D341Med (cell line): Measurements from ENCODE around the gene IGF2R.

Source experiments
- DNase-seq: peaks from one replicate; pipeline ENCODE4 v3.0.0; 2012; ENCODE audit warnings: low spot score

IGF2R gene

DNA sequence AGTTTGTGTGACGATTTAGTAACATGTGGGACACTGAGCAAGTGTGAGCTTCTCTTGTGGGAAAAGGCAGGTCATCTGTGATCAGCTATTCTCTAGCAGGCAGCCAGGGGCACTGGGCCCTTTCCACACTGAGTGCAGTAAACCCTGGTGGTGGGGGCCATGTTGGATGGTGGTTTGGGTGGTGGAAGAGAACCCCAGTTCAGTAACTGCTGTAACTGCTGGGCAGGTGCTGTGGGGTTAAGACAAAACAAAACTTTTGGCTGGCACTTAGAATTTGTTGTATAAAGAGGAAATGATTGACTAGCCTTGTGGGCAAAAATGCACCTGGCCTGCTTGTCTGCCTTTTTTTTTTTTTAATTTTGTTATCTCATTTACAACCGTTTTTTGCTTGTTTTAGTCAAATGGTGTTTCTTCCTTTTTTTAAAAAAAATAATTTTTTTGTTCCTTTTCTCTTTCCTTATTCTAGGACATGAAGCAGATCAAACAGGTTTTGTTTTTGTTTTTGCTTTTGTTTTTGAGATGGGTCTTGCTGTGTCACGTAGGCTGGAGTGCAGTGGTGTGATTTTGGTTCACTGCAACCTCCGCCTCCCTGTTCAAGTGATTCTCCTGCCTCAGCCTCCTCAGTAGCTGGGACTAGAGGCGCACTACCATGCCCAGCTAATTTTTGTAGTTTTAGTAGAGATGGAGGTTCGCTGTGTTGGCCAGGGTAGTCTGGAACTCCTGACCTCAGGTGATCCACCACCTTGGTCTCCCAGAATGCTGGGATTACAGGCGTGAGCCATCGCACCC is 59.8 kb downstream of the IGF2R start:
- DNase-seq, result no peak

DNA sequence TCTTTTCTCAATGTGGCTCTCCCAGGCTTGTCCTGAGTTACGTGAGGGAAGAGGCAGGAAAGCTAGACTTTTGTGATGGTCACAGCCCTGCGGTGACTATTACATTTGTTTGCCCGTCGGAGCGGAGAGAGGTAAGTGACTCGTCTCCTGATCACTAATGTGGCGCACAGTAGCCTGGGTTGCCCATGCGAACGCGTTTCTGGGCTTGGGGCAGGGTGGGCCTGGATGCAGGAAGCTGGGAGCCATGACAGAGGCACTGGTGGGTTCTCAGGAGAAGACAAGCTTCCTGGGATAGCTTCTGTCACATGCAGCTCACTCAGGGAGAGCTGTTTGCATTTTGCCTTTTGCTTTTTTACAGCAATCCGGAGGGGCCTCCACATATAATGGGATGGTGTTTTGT is 60.6 kb downstream of the IGF2R start:
- DNase-seq, result no peak

DNA sequence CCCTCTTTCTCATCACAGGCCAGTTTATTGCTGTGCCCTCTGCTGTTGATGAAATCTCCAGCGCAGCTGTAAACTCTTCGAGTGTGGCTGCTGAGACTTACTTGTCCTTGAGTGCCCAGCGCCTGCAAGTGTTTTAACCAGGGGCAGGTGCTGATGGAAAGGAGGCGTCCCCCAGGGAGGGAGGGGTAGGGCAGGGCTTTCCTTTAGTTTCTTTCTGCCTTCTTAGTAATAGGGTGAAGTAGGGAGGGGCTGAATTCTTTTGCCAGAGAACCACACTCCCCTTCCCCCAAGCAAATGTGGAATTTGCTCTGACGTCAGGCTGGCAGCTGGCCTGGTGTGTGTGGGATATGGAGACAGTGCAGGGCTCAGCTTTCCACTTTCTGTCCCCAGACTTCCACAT is 61.2 kb downstream of the IGF2R start:
- DNase-seq, result no peak

DNA sequence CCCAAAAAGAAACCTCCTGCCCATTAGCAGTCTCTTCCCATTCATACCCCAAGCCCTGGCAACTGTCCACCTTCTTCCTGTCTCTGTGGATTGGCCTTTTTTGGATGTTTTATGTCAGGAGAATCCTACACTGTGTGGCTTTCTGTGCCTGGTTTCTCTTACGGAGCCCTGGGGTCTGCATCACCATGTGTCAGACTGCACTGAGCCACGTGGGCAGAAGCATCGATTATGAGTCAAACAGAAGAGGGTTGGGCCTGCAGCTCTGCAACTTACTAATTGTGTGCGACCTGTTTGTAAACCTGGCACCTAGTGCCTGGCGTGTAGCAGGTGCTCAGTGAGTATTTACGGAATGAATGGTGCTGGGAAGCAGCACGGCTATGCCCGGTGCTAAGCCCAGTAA is 62.6 kb downstream of the IGF2R start:
- no peak for DNase-seq

DNA sequence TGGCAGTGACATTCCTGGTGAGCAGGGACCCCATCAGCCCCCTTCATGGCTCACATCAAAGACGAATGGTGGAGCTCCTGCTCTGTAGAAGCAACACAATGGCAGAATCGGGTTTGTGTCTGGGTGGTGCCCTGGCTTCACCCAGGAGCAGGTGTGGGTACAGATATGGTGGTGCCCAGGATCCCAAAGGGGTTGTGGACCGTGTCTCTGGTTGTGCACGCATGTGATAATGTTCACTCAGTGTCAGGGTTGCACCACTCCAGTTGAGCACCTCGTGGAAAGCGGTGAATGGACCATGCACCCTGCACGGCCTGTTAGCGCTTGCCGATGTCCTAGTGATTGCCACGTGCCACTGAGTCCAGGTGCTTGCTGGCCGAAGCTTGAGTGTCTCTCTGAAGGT is 63.0 kb downstream of the IGF2R start:
- no peak for DNase-seq

DNA sequence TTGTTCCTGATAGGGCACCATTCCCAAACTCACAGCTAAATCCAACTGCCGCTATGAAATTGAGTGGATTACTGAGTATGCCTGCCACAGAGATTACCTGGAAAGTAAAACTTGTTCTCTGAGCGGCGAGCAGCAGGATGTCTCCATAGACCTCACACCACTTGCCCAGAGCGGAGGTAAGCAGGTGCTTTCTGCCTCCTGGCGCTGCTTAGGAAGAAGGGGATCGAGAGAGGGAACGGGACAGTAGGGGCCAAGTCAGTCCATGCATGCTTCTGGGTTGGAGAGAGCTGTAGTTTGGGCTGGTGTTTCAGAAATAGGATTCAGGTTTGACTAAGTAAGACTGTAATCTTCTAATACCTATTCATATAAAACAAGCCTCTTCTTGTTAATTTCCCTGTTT is 63.7 kb downstream of the IGF2R start:
- no peak for DNase-seq

DNA sequence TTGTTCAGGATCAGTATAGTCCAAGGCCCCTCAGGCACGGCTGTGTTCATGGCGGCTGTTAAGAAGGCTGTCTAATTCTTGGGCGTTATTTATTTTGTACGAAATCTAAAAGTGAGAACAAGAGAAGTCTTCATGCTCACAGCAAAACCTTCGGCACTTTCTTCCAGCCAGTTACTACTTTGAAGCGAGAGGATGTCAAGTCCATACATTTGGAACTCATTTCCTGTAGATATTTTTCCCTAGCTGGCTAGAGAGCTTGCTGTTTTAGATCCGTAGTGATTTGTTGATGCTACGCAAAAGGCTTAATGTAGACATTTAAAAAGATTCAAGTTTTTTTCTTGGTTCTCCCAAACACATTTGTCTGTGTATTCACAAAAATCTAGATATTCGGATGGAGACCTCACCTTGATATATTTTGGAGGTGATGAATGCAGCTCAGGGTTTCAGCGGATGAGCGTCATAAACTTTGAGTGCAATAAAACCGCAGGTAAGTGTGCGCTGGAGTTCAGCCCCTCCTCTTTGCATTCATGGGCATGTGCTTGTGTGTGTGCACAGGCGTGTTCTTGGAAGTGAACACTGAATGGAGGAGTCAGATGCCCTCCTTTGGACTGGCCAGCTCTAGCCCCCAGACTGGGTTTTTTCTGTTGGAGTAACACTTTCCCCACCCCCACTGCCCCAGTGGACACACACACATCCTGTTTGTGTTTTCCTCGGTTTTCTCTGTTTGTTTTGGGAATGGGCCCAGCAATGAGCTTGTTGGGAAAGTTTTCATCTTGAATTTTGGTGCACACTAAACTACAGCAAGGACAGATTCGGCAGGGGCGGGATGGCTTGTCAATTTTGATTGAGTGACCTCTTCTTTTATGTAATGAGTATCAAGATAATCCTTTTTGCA is 65.4 kb downstream of the IGF2R start:
- DNase-seq, result no peak

DNA sequence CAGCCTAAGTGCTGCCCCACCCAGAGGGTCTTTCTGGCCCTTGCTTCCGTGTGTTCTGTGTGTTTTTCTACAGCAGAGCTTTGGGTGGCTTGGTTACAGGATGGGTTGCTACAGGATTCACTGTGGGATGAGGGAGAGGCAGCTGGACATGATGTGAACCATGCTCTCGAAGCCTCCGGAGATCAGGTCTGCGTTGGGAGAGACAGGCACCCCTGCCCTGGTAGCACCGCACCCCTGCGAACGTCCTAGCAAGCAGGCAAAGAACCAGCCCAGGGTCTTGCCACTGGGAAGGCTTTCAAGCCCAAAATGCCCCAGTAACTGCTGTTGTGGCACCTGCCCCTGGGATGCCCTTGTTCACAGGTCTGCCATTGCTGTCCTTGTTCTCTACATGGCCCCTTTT is 66.4 kb downstream of the IGF2R start:
- no peak for DNase-seq

DNA sequence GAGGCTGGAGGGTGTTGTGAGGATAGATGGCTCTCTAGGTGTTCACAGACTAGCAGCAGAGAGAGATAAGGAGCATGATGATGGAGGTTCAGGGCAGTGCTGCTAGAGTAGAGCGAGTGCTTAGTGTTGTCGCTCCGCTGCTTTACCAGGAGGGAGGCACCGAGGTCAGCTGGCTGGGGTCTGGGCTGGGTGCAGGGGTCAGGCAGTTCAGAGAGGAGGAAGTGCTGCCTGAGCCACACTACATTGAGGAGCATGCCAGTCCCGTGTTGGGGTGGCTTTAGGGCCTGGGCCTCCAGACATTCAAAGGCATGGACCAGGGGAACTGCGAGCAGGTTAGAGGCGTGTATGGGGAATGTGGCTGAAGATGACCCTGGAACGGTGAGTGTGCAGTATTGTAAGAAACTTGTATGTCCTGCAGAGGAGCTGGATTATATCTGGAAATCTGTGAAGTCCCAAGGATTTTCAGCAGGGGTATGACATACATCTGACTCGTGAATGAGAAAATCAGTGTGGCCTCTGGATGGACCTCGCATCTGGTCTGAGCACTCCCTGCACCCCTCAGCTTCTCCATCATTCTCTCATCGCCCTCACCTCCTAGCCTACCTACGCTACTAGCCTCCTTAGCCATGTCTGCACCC is 66.9 kb downstream of the IGF2R start:
- no peak for DNase-seq

DNA sequence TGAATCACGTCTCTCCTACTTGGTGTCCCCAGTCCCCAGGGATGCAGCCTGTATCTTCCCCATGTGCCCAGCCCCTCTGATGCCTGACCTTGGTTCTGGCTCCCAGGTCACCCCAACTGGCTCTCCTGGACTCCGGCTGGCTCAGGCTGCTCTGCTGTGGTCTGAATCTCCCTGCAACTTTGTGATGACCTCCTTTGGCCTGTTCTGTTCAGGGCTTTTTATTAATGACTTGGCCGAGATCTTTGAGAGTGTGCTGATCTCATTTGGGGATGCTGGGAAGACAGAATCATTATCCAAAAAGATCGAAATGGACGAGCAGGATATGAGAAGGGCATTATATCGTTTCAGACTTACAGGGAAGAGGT is 67.4 kb downstream of the IGF2R start:
- DNase-seq, result no peak

DNA sequence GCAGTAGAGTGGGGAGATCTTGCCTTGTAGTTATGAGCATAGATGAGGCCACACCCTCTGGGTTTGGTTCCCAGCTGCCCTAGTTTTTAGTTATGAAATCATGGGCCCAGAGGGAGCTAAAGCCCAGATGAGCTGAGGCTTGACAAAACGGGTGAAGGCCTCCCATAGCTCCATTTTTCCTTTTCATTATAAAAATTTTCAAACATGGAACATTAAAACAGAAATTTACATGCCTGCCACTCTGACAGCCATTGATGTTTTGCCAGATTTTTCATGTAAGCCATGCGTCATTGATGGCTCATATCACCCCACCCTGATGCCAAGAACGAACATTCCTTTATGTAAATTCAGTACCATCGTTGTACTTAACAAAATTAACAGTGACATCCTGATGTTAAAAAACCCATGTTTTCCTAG is 67.9 kb downstream of the IGF2R start:
- no peak for DNase-seq

DNA sequence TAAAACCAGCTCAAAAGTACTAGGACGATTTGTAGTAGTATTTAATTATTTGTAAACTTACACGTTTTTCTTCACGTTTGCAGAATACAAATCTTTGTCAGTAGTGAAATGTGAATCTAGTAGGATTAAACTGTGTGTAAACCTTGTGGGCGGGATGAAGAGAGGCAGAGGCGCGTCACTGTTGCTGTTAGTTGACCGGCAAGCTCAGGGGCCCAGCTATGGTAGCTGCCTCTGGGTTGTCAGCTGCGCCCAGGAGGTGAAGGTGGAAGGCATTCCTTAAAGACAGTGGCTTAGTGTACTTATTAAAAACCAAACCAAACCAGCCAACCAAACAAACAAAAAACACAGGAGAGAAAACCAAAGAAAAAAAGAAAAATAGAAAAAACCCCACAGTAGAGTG is 69.6 kb downstream of the IGF2R start:
- DNase-seq, result no peak

DNA sequence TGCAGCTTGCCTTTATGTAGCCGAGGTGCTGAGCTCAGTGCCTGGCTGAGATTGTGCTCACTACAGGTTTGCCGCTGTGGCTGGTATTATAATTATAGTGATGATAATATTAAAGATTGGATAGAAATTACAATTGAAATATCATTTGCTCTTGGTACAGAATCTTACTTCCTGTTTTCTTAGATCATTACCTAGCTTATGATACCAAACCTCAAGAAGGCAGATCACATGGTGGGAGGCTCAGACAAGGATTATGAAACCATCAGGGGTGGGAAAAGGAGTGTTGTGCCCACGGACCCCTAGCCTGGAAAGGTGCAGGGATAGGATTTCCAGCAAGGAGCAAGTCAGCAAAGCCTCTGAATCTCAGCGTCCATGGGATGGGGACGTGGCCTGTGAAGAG is 70.6 kb downstream of the IGF2R start:
- no peak for DNase-seq

DNA sequence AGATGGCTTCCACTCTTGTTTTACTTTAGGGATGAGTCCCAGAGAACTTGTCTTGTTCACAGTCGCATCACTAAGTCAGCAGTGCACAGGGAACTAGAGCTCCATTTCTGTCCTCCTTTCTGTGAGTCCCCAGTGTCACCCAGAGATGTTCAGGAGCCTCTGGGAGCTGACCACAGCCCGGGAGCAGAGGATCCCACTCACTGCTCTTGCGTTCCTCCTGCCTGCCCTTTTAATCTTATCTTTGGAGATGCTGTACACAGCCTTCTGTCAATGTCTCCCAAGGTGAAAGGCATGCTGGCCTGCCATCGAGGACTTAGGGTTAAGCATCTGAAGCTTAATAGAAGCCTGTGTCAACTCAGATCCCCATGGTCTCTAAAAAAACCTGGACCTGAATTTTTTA is 71.2 kb downstream of the IGF2R start:
- no peak for DNase-seq

DNA sequence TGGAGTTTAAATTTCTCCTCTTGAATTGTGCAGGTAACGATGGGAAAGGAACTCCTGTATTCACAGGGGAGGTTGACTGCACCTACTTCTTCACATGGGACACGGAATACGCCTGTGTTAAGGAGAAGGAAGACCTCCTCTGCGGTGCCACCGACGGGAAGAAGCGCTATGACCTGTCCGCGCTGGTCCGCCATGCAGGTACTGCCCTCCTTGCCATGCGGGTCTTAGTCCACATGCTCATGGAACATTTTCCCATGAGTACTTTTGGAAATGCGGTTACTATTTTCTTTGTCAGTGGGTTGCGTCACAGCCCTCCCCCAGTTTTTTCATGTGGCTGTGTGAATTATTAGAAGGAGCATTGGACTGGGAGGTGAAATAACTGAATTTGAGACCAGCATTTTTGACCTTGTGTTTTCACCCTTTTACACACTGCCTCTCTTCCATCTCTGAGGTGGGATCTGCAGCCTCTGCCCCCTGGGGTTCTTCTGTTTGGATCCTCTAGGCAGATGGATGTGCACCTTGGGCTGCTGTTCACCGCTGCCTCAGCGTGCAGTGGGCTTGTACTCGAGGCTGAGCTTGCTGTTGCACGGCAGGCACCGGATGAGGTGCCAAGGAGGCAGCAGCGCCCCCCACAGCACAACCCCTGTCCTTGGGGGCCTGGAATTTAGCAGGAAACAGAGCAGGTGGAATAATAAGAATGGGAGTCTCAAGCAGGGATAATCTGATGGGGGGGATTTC is 71.8 kb downstream of the IGF2R start:
- no peak for DNase-seq

DNA sequence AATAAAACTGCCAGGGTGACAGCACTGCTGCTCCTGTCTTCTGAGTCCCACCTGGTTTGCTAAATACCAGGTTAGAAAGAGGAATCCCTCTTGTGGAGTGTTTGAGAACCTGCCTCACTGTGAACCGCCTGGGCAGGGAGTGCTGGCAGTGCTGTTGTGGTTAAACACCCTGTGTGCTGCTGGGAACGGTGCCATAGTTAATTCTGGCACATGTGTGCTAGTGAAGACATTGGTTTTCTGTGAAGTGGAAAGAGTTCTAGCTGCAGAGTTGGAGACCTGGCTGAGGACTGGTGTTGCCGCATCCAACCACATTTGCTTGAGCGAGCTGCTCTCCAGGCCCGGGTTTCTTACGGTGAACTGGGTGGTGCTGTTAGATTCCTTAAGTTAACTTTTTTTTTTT is 72.7 kb downstream of the IGF2R start:
- no peak for DNase-seq

DNA sequence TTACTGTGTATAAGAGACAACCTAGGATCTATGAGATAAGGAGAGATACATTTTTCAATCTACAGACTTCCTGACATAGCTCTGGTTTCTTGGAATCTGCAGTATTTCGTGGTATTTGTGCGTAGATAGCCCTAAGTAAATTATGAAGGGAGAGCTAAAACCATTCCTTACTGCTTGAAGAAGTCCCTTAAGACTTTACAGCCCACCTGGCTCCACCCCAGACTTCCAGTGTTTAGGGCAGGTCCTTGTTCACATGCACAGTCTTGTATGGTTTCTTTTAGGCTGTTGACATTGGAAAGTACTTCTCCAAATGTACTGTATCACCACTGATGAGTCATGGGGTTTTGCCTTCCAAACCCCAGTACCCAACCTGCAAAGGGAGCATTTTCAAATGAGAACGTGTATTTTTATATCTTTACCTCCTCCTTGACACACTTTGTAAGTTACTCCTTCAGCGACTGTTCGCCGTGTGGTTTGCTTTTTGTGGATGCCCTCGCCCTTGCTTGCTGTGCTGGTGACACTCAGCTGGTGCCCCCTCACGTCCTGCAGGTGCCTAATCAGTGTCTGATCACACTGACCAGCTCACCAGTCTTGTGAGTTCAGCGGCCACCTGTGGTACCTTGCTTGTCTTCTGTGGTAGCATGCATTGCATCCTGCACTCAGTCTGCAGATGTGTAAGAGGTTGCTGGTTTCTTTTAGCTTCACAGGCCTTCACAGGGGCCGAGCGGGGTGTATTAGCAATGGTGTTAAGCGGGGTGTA is 73.3 kb downstream of the IGF2R start:
- DNase-seq, result no peak

DNA sequence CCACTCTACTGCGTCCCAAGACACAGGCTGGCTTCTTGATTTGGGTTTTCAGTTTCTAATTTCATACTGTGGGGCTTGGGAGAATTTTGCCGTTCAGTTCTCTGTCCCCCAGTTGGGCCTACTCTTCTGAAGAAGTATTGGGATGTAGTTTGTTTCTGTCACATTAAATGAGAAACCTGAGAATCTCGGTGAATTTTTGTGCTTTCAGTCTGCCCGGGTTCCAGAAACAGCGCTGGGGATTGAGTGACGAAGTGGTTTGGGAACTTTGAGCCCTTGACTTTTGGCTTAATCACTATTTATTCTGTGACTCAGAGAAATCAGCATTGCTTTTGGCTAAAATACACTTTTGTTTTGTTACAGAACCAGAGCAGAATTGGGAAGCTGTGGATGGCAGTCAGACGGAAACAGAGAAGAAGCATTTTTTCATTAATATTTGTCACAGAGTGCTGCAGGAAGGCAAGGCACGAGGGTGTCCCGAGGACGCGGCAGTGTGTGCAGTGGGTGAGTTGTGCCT is 74.0 kb downstream of the IGF2R start:
- no peak for DNase-seq

DNA sequence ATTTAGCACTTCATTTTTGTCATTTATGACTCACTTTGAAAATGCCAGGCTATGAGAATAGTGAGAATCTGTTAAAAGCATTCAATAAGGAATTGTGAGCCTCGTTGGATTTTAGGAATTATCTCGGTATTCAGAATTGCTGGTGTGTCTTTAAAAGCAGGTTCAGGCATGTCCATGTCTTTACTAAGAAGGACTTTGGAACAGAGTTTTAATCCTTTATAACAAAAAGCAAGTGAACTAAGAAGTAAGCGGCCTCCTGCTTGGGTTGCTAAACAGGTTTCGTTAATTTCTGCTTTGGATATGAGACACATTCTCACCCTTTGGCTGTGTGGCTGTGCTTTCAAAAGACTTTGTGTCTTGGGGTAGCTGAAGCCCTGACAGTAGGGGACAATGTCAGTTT is 74.9 kb downstream of the IGF2R start:
- no peak for DNase-seq

DNA sequence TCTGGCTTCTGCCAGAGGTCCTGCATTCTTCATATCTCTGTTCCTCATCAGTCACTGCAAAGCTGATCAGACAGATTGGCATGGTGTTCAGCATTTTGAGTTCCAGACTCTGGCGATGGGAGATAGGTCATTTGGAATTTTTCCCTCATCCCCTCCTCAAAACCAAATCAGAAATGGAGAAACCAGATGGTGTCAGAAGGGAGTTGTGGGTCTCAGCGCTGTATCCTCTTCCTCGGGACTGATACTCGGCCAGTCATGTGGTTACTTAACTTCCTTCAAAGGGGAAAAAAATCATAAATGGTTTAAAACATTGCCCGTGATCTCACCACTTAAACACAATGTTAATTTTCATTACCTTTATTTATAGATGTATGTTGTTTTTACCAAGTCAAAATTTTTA is 75.8 kb downstream of the IGF2R start:
- DNase-seq, result no peak

DNA sequence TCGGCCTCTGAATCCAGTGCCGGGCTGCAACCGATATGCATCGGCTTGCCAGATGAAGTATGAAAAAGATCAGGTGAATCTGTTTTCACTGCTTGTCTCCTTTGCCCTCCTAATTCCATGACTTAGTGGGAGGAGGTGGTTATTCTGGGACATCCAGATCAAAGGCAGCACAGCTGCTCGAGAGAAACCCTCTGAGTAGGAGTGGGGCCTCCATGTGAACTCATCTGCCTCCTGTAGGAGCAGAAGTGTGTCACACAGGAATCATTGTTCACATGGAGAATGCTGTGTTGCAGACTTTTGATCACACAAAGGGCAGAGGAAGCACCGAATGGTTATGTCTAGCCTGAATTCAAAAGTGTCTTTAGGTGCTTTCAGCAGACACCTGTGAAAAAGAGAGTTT is 79.6 kb downstream of the IGF2R start:
- no peak for DNase-seq
